OCI-LY1 (cell line): ENCODE results near the gene CMTM2.

Source experiments
- CTCF ChIP-seq: fragments of 200-600 bp; sonication (generic), shearing (Covaris generic); IDR thresholded peaks from 2 replicates; pipeline ENCODE4 v1.5.1; 2017; ENCODE audit warnings: mild to moderate bottlenecking, antibody characterized with exemption, low read length, moderate library complexity, mixed read lengths
- EZH2 ChIP-seq: fragments of 200-600 bp; sonication (generic), shearing (Covaris generic); IDR thresholded peaks from 2 replicates; pipeline ENCODE4 v1.8.0; 2017; ENCODE audit warnings: borderline replicate concordance, mixed run types, mild to moderate bottlenecking, antibody characterized with exemption, low read length, moderate library complexity, mixed read lengths

- no peak for TF ChIP-seq CTCF
- no peak for TF ChIP-seq EZH2
Observed at GRCh38 chr16:66621973-66622372, 42.7 kb downstream of the CMTM2 start.
